PC-9 (cell line): Measurements from ENCODE around the gene MEGF8.

Experiments used
- EZH2 ChIP-seq: fragments of 200-600 bp; sonication (generic); IDR thresholded peaks from 2 replicates; pipeline ENCODE4 v1.8.0; 2017; ENCODE audit warnings: antibody characterized with exemption, low read depth
- TF ChIP-seq, protein P1 (sequence below): fragments of 200-600 bp; sonication (generic); conservative IDR thresholded peaks from 2 replicates; pipeline ENCODE4 v1.6.1; 2017; ENCODE audit warnings: mixed run types, antibody characterized with exemption, mild to moderate bottlenecking, moderate library complexity

DNA sequence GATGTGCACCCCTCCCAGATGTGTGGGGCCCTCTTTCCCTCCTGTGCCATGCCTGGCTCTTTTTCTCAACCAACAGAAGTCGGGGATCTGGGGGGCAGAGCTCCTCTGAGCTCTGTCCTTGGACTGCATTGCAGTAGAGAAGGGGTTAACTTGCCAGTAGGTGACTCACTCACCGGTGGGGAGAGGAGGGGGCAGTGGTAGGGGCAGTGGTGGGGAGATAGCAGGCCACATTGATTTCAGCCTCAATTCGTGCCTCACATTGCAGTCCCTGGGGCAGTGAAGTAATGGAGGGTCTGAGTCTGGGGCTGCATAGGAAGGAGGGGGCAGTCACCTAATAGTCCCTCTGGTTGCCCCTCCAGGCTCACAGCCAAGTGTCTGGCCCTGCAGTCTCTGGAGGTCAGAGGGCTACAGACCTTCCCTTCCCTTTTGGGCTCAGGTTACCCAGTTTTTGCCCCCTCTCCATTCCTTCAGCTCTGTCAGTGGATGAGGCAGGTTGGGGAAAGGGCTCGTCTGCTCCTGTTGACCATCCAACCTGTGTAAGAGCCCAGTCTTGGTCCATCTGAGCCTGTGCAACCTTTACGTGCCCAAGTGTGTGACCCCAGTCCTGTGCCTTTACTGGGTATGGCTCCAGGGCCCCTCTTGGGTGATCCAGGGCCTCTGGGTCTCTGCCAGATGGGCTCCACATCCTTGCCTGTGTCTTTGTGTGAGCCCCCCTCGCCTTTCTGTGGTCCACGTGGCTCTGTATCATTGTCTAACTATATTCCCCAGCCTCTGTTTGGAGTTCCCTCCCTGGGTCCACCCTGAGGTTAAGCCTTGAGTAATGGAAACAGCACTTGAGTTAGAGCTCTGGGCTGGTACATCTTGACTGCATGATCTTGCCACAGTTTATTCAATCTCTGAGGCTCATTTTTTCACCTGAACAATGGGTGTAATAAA lies 43.3 kb upstream of the MEGF8 start:
- TF ChIP-seq, protein P1, sequence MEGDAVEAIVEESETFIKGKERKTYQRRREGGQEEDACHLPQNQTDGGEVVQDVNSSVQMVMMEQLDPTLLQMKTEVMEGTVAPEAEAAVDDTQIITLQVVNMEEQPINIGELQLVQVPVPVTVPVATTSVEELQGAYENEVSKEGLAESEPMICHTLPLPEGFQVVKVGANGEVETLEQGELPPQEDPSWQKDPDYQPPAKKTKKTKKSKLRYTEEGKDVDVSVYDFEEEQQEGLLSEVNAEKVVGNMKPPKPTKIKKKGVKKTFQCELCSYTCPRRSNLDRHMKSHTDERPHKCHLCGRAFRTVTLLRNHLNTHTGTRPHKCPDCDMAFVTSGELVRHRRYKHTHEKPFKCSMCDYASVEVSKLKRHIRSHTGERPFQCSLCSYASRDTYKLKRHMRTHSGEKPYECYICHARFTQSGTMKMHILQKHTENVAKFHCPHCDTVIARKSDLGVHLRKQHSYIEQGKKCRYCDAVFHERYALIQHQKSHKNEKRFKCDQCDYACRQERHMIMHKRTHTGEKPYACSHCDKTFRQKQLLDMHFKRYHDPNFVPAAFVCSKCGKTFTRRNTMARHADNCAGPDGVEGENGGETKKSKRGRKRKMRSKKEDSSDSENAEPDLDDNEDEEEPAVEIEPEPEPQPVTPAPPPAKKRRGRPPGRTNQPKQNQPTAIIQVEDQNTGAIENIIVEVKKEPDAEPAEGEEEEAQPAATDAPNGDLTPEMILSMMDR = no peak
- TF ChIP-seq EZH2 = no peak
